Hematopoietic multipotent progenitor cell treated with erythropoietin and hydrocortisone succinate and interleukin-3 and kit ligand, for 6 days (in vitro differentiated cells): ENCODE data around the gene SERPINH1.

Experiments
- DNase-seq: peaks from one replicate; pipeline ENCODE4 v3.0.0-alpha.2; 2015

Gene SERPINH1

DNA sequence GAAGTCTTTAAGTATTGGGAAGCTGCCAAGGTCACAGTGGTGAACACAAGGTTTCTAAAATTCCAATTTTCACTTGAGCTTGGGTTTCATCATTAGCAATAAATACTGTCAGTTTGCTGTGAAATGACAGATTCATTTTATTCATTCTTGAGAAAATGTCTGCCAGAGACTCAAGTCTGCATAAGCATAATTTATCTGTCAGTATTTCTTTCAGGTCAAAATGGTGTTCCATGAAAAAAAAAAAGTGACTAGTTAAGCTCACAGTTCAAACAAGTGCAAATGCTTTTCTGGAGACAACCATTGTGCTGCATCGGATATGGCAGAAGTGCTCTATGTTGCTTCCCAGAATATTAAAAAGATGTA lies 28.2 kb upstream of the SERPINH1 start:
- DNase-seq: peak; percentile 74

- peak; percentile 98 for DNase-seq
Observed at GRCh38 chr11:75534259-75535069, 27.6 kb upstream of the SERPINH1 start.

- DNase-seq: peak; percentile 97
Observed at GRCh38 chr11:75535071-75535470, 27.0 kb upstream of the SERPINH1 start.

GRCh38 chr11:75536786-75537641 lies 25.0 kb upstream of the SERPINH1 start:
- DNase-seq: peak; percentile 70

GRCh38 chr11:75537740-75538139 lies 24.3 kb upstream of the SERPINH1 start:
- DNase-seq: no peak

- DNase-seq: no peak
Observed at GRCh38 chr11:75538150-75538942, 23.7 kb upstream of the SERPINH1 start.

DNA sequence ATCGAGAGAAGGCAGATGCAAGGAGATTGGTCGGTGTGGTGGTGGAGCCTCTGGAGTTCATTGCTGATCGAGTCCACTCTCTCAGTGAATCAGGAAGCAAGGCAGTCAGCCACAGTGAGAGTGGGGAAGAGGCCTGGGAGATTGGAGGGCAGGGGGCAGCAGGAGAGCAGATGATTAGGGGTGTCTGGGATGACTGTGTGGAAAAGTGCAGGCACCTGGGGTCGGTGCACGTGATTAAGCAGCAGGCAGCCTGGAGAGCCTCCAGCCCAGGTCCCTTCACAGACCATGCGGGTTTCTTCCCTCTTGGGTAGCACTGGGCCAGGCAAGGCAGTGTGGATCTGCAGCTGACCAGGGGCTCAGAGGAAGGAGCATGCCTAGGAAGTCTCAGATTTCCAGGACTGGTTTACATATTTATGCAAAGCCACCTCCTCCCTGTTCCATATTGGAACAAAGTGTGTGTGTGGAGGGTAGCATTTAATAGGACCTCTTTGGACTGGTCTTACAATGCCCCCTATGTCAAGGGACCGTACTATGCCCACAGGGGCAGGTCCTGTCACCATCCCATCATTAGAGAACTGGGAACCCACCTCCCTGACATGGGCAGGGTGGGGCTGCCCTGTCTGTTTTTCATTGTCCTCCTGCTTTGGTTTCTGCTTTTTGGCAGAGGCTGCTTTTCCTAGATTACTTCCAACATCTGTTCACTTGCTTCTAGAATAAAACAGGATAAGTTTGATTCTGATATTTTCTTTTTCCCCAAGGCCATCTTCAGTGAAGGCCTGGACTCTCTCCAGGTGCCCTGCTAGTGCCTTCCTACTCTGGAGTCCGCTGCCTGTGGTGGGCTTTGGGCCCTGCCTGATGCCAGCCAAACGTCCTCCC lies 22.4 kb upstream of the SERPINH1 start:
- DNase-seq: no peak

DNA sequence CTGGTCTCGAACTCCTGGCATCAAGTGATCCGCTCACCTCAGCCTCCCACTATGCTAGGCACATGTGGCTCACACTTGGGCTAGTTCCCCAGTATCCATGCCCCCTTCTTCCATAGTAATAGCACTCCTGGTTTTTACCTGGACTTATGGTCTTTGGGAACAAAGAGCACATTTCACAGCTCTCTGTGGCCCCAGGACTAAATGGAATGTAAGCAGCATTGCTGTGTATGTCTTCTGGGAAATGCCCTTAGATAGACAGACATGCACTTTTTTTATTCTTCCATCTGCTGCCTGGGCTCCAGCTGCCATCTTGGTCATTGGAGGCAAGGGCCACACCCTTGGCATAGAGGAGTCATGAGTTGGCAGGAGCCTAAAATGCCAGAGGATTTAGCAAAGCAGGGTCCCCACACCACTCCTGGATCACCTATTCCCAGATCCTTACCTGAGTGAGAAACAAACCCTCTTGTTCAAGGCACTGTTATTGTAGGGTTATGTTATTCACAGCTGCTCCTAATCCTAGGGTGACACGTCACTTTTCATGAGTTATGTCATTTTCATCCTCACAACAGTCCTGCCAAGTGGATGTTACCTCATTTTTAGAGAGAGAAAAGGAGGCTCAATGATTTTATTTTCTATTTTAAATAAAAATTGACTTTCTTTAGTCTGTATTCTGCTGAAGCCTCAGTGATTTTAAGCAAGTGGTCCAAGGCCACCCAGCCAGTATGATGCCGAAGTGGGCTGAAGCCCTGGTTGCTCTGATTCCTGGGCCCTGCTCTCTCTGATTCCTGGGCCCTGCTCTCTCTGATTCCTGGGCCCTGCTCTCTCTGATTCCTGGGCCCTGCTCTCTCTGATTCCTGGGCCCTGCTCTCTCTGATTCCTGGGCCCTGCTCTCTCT lies 20.6 kb upstream of the SERPINH1 start:
- no peak for DNase-seq

GRCh38 chr11:75542088-75542438 lies 20.0 kb upstream of the SERPINH1 start:
- no peak for DNase-seq

- peak; percentile 93 for DNase-seq
Observed at GRCh38 chr11:75543806-75544205, 18.2 kb upstream of the SERPINH1 start.

DNA sequence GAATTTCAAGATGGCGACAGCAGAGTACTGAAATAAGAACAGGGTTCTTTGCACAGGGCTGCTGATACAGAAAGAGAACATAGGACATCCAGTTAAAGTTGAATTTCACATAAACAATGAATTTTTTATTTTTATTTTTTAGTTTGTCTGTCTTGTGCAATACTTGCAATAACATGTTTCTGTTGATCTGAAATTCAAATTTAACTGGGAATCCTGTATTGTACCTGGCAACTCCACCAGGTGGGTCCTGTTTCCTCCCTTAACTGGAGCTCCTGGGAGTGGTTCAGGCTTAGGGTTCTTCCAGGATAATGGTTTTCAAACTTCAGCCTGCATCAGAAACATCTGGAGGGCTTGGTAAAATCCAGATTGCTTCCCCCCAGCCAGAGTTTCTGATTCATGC lies 14.9 kb upstream of the SERPINH1 start:
- DNase-seq: no peak

DNA sequence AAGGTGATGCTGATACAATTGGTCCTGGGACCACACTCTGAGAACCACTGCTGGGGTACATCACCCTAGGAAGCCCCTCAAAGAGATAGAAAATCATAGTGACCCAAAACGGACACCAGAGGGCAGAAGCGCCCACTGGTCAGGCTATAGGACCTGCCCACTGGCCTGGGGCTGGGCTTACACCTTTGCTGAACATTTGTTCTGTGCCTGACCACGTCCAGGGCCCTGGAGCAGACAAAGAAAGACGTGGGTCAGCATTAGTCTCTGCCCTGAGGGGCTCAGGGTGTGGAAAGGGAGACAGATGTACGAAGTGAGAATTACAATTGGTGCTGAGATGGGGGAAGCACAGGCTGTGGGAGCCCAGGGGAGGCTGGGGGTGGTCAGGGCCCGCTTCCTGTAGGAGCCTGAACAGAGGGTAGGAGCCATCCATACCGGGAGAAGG lies 14.4 kb upstream of the SERPINH1 start:
- peak; percentile 77 for DNase-seq

GRCh38 chr11:75548595-75549272 lies 13.3 kb upstream of the SERPINH1 start:
- DNase-seq: no peak

GRCh38 chr11:75549370-75549958 lies 12.6 kb upstream of the SERPINH1 start:
- DNase-seq: no peak

DNA sequence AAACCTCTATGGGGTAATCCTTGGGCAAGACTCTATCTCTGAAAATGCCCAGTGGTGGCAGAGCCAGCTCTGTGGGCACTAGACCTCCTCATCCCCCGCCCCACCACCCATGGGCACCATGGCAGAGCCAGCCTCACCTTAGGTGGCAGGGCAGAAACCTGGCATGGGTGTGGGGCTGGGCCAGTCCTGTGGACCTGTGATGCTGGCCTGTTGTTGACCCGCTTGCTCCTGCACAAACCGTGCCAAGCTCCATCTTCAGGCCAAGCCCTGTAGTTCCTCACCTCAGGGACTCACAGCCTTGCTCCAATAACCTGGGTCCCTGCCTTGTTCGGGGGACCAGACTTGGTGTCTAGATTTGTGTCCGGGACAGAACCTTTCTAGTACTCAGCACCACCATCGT lies 8.9 kb upstream of the SERPINH1 start:
- no peak for DNase-seq

DNA sequence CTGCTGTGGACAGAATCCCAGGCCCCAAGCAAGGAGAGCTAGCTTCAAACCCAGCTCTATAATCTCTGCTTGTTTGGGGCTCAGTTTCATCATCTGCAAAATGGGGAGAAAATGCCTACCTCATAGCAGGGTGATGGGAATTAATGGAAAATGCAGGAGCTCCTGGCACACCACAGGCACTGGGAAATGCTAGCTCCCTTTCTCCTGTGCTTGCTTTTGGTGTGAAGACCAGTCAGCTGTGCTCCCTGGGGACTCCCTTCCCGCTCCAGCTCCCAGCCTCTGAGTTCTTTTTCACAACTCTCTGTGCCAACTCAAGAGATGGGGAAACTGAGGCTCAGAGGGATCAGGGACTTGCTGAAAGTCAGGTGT lies 8.2 kb upstream of the SERPINH1 start:
- DNase-seq: no peak

GRCh38 chr11:75554258-75555022 lies 7.6 kb upstream of the SERPINH1 start:
- DNase-seq: no peak

DNA sequence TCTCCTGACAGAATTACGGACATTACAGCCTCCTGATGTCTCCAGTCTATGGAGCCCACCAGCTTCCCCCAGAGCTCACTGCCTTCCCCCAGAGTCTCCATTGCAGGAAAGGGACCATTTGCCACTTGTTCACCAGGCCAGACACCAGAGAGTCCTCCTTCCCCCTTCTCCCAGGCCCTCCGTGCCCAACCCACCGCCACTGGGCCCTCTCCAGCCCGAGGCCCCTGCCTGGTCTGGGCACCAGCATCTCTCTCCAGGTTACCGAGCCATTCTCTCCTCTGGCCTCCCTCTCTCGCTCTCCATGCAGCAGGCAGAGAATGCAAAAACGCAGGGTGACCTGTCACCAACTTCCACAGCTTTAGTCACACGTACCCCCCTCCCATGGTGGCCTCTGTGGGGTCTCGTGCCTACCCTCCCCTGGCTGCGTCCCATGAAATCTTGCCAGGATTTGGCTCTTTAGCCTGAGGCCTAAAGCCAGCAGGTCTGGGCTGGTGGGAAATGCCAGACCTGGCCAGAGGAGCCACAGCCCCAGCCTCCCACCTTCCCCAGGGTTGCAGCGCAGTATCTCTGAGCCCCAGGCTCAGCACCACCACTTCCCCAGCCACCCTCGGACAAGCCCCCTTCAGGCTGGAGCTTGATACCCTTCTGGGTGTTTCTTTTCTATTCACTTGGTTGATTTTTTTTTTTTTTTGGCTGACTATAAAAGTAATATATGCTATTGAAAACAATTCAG lies 6.8 kb upstream of the SERPINH1 start:
- DNase-seq: no peak

DNA sequence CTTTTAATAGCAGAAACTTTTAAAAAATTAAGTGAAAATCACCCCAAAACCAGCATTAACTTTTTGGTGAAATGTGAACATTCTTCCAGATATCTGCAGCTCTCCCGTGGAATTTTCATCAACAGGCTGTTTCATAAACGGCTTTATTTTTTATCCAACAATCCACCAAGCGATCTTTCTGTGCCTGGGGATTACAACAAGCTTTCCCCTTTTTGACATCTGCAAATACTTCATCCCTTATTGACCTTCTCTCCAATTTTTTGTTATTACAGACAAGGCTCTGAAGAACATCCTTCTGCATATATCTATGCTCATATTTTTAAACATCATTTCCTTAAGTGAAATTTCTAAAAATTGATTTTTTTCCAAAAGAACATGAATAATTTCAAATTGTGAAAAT lies 5.8 kb upstream of the SERPINH1 start:
- no peak for DNase-seq
